Measurements from ENCODE around the gene ABCC9.
"Not testable (repeated sequence)": the region's sequence is repeated elsewhere in the genome, so short reads cannot be mapped to it uniquely, and the experiment has no call there.

Gene ABCC9

DNA sequence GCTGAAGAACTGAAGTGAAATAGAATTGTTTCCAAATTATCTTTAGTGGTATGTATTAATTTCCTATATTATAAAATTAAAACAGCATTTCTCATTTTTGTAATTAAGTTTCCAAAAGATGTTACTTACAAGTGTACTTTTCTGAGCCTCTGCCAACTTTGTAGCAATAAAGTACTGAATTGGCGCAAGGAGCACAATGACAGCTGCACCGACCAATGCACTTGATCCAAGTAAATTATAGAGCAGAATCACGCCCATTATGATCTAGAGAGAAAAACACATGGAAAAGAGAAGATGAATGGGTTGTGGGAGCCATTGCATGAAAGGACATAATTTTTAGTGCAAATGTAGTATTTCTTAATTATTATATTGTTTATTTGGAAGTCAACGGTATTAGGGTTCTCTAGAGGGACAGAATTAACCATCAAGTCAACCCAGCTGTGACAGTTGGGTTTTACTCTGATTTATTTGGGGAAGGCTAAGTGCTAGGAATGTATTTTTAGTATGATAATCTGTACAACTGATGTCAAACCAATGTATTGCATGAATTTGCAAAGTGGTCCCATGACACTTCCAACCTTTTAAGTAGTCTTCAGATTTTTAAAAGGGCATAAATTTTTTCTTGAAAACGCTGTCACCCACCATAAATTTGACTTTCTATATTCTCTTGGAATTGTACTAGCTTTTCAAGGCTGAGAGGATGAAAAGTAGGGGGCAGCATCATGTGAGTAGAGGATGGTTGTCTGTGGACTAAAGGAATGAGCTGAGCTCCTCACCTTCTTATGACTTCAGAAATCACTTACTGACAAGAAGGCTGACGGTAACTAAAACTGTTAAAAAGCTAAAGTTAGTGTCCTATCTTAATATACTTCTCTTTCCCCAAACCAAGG, 33.0 kb downstream of the ABCC9 start:
- Histone ChIP-seq H3K4me3 (ENCODE audit: low read depth, low read length) (no peak overlapping the region), H3K79me2 (ENCODE audit: control insufficient read depth, insufficient read depth, low read length, poor library complexity) (no peaks in the 10 kb centered on the region), H3K18ac (ENCODE audit: low read length) (no peak overlapping the region), H3K4me1 (ENCODE audit: control insufficient read depth in 1 of 2, insufficient read depth in 2 of 2, low read length in 2 of 2) (no peaks in the 10 kb centered on the region), H3K27me3 (ENCODE audit: insufficient read depth, low read length) (no peaks in the 10 kb centered on the region), H3K14ac (ENCODE audit: low read length) (no peak overlapping the region), H3K27ac (ENCODE audit: low read depth, low read length) (no peak overlapping the region), H3K9ac (ENCODE audit: low read length) (no peak overlapping the region), H3K79me1 (ENCODE audit: low read length) (no peaks in the 10 kb centered on the region), H4K8ac (ENCODE audit: low read depth, low read length) (no peak overlapping the region), H2AK5ac (ENCODE audit: low read length) (no peak overlapping the region), H3K4ac (ENCODE audit: low read depth, low read length) (no peak overlapping the region), H3K36me3 (ENCODE audit: control insufficient read depth in 1 of 2, insufficient read depth in 2 of 2, low read length in 2 of 2) (no peaks in the 10 kb centered on the region), H3K4me2 (ENCODE audit: low read length) (no peak overlapping the region), H2BK120ac (ENCODE audit: insufficient read depth, low read length, poor library complexity) (no peak overlapping the region), H4K12ac (ENCODE audit: low read depth, low read length) (no peak overlapping the region), H3K23ac (ENCODE audit: low read length) (no peak overlapping the region), H2BK12ac (ENCODE audit: low read length) (no peak overlapping the region), H3K9me3 (ENCODE audit: insufficient read depth, low read depth, low read length) (no peaks in the 10 kb centered on the region), H2BK5ac (ENCODE audit: low read depth, low read length, poor library complexity) (no peak overlapping the region), H4K91ac (ENCODE audit: low read depth, low read length) (no peak overlapping the region), H2AFZ (ENCODE audit: insufficient read depth, low read length, poor library complexity) (no peak overlapping the region)
- DNase-seq: no peak
- WGBS (ENCODE audit: extremely low coverage, insufficient coverage, insufficient read length): no CpG with 5 or more reads among the region's 6 CpGs

DNA sequence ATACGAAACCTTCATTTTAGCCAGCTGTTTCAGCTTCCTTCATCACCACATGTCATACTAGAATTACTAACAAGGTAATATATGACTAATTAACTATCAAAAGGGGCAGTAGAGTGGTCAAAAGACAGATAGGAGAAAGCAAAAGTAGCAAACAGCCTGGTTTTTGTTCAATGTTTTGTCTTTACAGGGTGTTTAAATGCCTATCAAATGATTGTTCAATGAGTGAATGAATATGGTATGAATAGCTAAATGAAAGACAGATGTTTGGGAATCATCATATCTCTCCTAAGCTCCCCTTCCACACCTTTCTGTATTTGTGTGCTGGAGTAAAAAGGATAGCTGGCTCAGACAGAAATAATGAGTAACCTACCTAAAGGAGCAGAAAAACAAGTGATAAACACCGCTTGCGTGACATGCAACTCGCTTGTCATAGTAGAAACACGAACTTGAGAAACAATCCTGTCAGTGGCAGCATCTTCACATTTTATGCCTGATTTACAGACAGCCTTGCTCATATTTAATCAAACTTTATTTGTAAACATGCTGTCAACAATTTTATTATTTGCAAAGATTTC, 34.2 kb downstream of the ABCC9 start:
- DNase-seq: no peak
- H2BK120ac ChIP-seq (ENCODE audit: insufficient read depth, low read length, poor library complexity): no peak overlapping the region
- no peak overlapping the region for H2BK12ac ChIP-seq (ENCODE audit: low read length)
- no peak overlapping the region for H3K9ac ChIP-seq (ENCODE audit: low read length)
- H4K12ac ChIP-seq (ENCODE audit: low read depth, low read length): no peak overlapping the region
- no peak overlapping the region for H2AFZ ChIP-seq (ENCODE audit: insufficient read depth, low read length, poor library complexity)
- no peaks in the 10 kb centered on the region for H3K9me3 ChIP-seq (ENCODE audit: insufficient read depth, low read depth, low read length)
- no peak overlapping the region for H3K14ac ChIP-seq (ENCODE audit: low read length)
- H3K79me2 ChIP-seq (ENCODE audit: control insufficient read depth, insufficient read depth, low read length, poor library complexity): no peaks in the 10 kb centered on the region
- H3K4me2 ChIP-seq (ENCODE audit: low read length): no peak overlapping the region
- H3K79me1 ChIP-seq (ENCODE audit: low read length): no peaks in the 10 kb centered on the region
- H3K23ac ChIP-seq (ENCODE audit: low read length): no peak overlapping the region
- no peak overlapping the region for H3K4ac ChIP-seq (ENCODE audit: low read depth, low read length)
- H3K4me1 ChIP-seq (ENCODE audit: control insufficient read depth in 1 of 2, insufficient read depth in 2 of 2, low read length in 2 of 2): no peaks in the 10 kb centered on the region
- no peak overlapping the region for H3K18ac ChIP-seq (ENCODE audit: low read length)
- H2BK5ac ChIP-seq (ENCODE audit: low read depth, low read length, poor library complexity): no peak overlapping the region
- no peak overlapping the region for H4K8ac ChIP-seq (ENCODE audit: low read depth, low read length)
- no peaks in the 10 kb centered on the region for H3K36me3 ChIP-seq (ENCODE audit: control insufficient read depth in 1 of 2, insufficient read depth in 2 of 2, low read length in 2 of 2)
- no peaks in the 10 kb centered on the region for H3K27me3 ChIP-seq (ENCODE audit: insufficient read depth, low read length)
- no peak overlapping the region for H3K27ac ChIP-seq (ENCODE audit: low read depth, low read length)
- no peak overlapping the region for H4K91ac ChIP-seq (ENCODE audit: low read depth, low read length)
- no CpG with 5 or more reads among the region's 5 CpGs for WGBS (ENCODE audit: extremely low coverage, insufficient coverage, insufficient read length)
- H3K4me3 ChIP-seq (ENCODE audit: low read depth, low read length): no peak overlapping the region
- H2AK5ac ChIP-seq (ENCODE audit: low read length): no peak overlapping the region

DNA sequence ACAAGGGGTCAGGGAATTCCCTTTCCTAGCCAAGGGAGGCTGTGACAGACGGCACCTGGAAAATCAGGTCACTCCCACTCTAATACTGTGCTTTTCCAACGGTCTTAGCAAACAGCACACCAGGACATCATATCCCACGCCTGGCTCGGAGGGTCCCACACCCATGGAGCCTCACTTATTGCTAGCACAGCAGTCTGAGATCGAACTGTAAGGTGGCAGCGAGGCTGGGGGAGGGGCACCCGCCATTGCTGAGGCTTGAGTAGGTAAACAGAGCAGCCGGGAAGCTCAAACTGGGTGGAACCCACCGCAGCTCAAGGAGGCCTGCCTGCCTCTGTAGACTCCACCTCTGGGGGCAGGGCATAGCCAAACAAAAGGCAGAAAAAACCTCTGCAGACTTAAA, 41.7 kb downstream of the ABCC9 start:
- H3K23ac ChIP-seq (ENCODE audit: low read length); H2AK5ac ChIP-seq (ENCODE audit: low read length); H3K4me2 ChIP-seq (ENCODE audit: low read length); H3K4ac ChIP-seq (ENCODE audit: low read depth, low read length); H3K9ac ChIP-seq (ENCODE audit: low read length); H3K27ac ChIP-seq (ENCODE audit: low read depth, low read length); H3K14ac ChIP-seq (ENCODE audit: low read length); H3K79me1 ChIP-seq (ENCODE audit: low read length); H4K91ac ChIP-seq (ENCODE audit: low read depth, low read length); H2BK120ac ChIP-seq (ENCODE audit: insufficient read depth, low read length, poor library complexity); H3K4me3 ChIP-seq (ENCODE audit: low read depth, low read length); H4K12ac ChIP-seq (ENCODE audit: low read depth, low read length); H4K8ac ChIP-seq (ENCODE audit: low read depth, low read length); H3K79me2 ChIP-seq (ENCODE audit: control insufficient read depth, insufficient read depth, low read length, poor library complexity); H3K36me3 ChIP-seq (ENCODE audit: control insufficient read depth in 1 of 2, insufficient read depth in 2 of 2, low read length in 2 of 2); H3K4me1 ChIP-seq (ENCODE audit: control insufficient read depth in 1 of 2, insufficient read depth in 2 of 2, low read length in 2 of 2); H2AFZ ChIP-seq (ENCODE audit: insufficient read depth, low read length, poor library complexity); H3K18ac ChIP-seq (ENCODE audit: low read length); H2BK5ac ChIP-seq (ENCODE audit: low read depth, low read length, poor library complexity); DNase-seq; H2BK12ac ChIP-seq (ENCODE audit: low read length); H3K9me3 ChIP-seq (ENCODE audit: insufficient read depth, low read depth, low read length); H3K27me3 ChIP-seq (ENCODE audit: insufficient read depth, low read length): not testable (repeated sequence)
- no CpG with 5 or more reads among the region's 9 CpGs for WGBS (ENCODE audit: extremely low coverage, insufficient coverage, insufficient read length)

DNA sequence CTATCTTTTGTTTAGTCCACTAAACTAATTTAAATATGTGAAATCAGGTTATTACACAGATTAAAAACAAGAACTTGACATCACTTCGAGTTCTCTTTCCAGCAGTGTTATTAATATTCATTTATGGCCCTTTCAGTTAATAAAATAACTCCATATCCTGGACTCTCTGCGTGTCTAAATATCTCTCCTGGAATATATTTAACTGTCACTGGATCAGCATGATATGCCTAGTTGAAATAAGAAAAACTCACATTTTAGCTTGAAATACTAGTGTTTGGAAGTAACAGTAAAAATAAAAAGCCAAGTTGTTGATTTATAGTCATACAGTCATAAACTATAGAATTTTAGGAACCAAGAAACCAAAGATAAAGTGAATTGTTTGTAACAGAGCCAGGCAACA, 45.6 kb downstream of the ABCC9 start:
- Histone ChIP-seq H3K23ac (ENCODE audit: low read length) (no peak overlapping the region), H3K36me3 (ENCODE audit: control insufficient read depth in 1 of 2, insufficient read depth in 2 of 2, low read length in 2 of 2) (no peaks in the 10 kb centered on the region), H3K4me2 (ENCODE audit: low read length) (no peak overlapping the region), H3K27ac (ENCODE audit: low read depth, low read length) (no peak overlapping the region), H3K9me3 (ENCODE audit: insufficient read depth, low read depth, low read length) (no peaks in the 10 kb centered on the region), H2AK5ac (ENCODE audit: low read length) (no peak overlapping the region), H3K14ac (ENCODE audit: low read length) (no peak overlapping the region), H3K9ac (ENCODE audit: low read length) (no peak overlapping the region), H3K4me3 (ENCODE audit: low read depth, low read length) (no peak overlapping the region), H2BK12ac (ENCODE audit: low read length) (no peak overlapping the region), H3K79me2 (ENCODE audit: control insufficient read depth, insufficient read depth, low read length, poor library complexity) (no peaks in the 10 kb centered on the region), H3K27me3 (ENCODE audit: insufficient read depth, low read length) (no peaks in the 10 kb centered on the region), H2AFZ (ENCODE audit: insufficient read depth, low read length, poor library complexity) (no peak overlapping the region), H3K4ac (ENCODE audit: low read depth, low read length) (no peak overlapping the region), H4K12ac (ENCODE audit: low read depth, low read length) (no peak overlapping the region), H2BK5ac (ENCODE audit: low read depth, low read length, poor library complexity) (no peak overlapping the region), H4K8ac (ENCODE audit: low read depth, low read length) (no peak overlapping the region), H4K91ac (ENCODE audit: low read depth, low read length) (no peak overlapping the region), H2BK120ac (ENCODE audit: insufficient read depth, low read length, poor library complexity) (no peak overlapping the region), H3K79me1 (ENCODE audit: low read length) (no peaks in the 10 kb centered on the region), H3K4me1 (ENCODE audit: control insufficient read depth in 1 of 2, insufficient read depth in 2 of 2, low read length in 2 of 2) (no peaks in the 10 kb centered on the region), H3K18ac (ENCODE audit: low read length) (no peak overlapping the region)
- no CpG with 5 or more reads among the region's 2 CpGs for WGBS (ENCODE audit: extremely low coverage, insufficient coverage, insufficient read length)
- no peak for DNase-seq
